Activated CD8-positive, alpha-beta T cell treated with anti-CD3 and anti-CD28 coated beads for 36 hours (primary cell): ENCODE results near the gene PDE6D. TPM values are rescaled to one million over a fixed set of nuclear protein-coding genes. Genes with fewer than 3 reads are reported as not detected.
A peak's percentile ranks its signal among the peaks of the same experiment; 100 is the strongest.

Experiments used
- ATAC-seq: fragments of 200-7000 bp; cut with Tn5 transposase; one replicate; pipeline ENCODE4 v1.10.0; 2021; ENCODE audit warnings: mild to moderate bottlenecking, moderate library complexity
- CTCF ChIA-PET: fragments of 350-600 bp; sonication (Branson Sonifier 250); formaldehyde crosslinking; loops from one replicate; lab custom pipeline; 2021; ENCODE audit warnings: antibody characterized with exemption; lab: Charles Lee
- POLR2A ChIA-PET: fragments of 350-600 bp; sonication (Branson Sonifier 250); formaldehyde crosslinking; loops from one replicate; lab custom pipeline; 2021; ENCODE audit warnings: antibody characterized with exemption; lab: Charles Lee
- DNase-seq: peaks from one replicate; pipeline ENCODE4 v3.0.0-alpha.2; 2020
- H3K27ac Mint-ChIP-seq: one replicate; pipeline ENCODE4 v1.8.0; 2021; ENCODE audit warnings: mild to moderate bottlenecking, mixed read lengths
- H3K27me3 Mint-ChIP-seq: one replicate; pipeline ENCODE4 v1.8.0; 2021; ENCODE audit warnings: mixed read lengths
- H3K36me3 Mint-ChIP-seq: one replicate; pipeline ENCODE4 v1.8.0; 2021; ENCODE audit warnings: low read depth, mixed read lengths
- H3K4me1 Mint-ChIP-seq: one replicate; pipeline ENCODE4 v1.8.0; 2021; ENCODE audit warnings: low read depth, mixed read lengths
- H3K4me3 Mint-ChIP-seq: one replicate; pipeline ENCODE4 v1.8.0; 2021; ENCODE audit warnings: mild to moderate bottlenecking, moderate library complexity, mixed read lengths
- H3K9me3 Mint-ChIP-seq: one replicate; pipeline ENCODE4 v1.8.0; 2021; ENCODE audit warnings: mixed read lengths
- CTCF ChIP-seq: fragments of 200-600 bp; IDR thresholded peaks from one replicate; pipeline ENCODE4 v1.8.0; 2022; ENCODE audit warnings: antibody characterized with exemption, mild to moderate bottlenecking
- intact Hi-C: fragments of 100-400 bp; cut with micrococcal nuclease; formaldehyde crosslinking; loops from one replicate; pipeline ENCODE4 v1.10.0; 2022
- total RNA-seq, 2 experiments: library from RNA; stranded (reverse); gene quantifications; one replicate each; pipeline ENCODE4 v1.2.3, GENCODE V29; 2021

PDE6D gene
- total RNA-seq, 2 experiments from 2014 or later = 22.8 to 23.5 TPM

- peaks cover 8% of the 10 kb centered on the region for H3K4me1 Mint-ChIP-seq
- ChIA-PET POLR2A (interaction anchor here (0.5 to 5.6 kb wide), 6 partner anchors 13 to 221 kb away, joined by 3 to 55 read pairs (median 8); partner anchors contain the start of gene PTMA), CTCF (interaction anchor here (0.7 to 11.1 kb wide), 13 partner anchors 11 to 121 kb away, joined by 3 to 176 read pairs (median 4); partner anchors contain the start of gene PTMA)
- no peaks in the 10 kb centered on the region for H3K36me3 Mint-ChIP-seq
- intact Hi-C loops = no loop called here
- ATAC-seq = no peak
- H3K4me3 Mint-ChIP-seq = no peak overlapping the region
- peaks cover 19% of the 10 kb centered on the region for H3K27me3 Mint-ChIP-seq
- H3K27ac Mint-ChIP-seq = peak overlapping the region; percentile 13
- no peaks in the 10 kb centered on the region for H3K9me3 Mint-ChIP-seq
- no peak for DNase-seq
- no peak for TF ChIP-seq CTCF
Observed at GRCh38 chr2:231684314-231685223, 96.5 kb downstream of the PDE6D start.

- Mint-ChIP-seq H3K27me3 (peaks cover 19% of the 10 kb centered on the region), H3K4me3 (no peak overlapping the region)
- POLR2A ChIA-PET = interaction anchor here (1.5 to 5.6 kb wide), 5 partner anchors 16 to 71 kb away, joined by 5 to 55 read pairs (median 9); partner anchors contain the start of gene PTMA
Observed at GRCh38 chr2:231683292-231684235, 97.5 kb downstream of the PDE6D start.

GRCh38 chr2:231682603-231683291, 98.3 kb downstream of the PDE6D start:
- Mint-ChIP-seq H3K27ac (no peak overlapping the region), H3K9me3 (no peaks in the 10 kb centered on the region), H3K36me3 (no peaks in the 10 kb centered on the region), H3K27me3 (peaks cover 19% of the 10 kb centered on the region), H3K4me3 (no peak overlapping the region), H3K4me1 (peaks cover 9% of the 10 kb centered on the region)
- ChIA-PET CTCF (interaction anchor here (1.0 to 11.1 kb wide), 6 partner anchors 9 to 120 kb away, joined by 3 to 176 read pairs (median 6); no protein-coding TSS in a partner anchor), POLR2A (interaction anchor here (1.7 to 5.6 kb wide), 3 partner anchors 15 to 31 kb away, joined by 5 to 55 read pairs (median 14); partner anchors contain the start of gene PTMA)
- intact Hi-C loops = no loop called here
- no peak for TF ChIP-seq CTCF
- DNase-seq (no peak), ATAC-seq (no peak)

More at GRCh38 chr2:231683292-231684235, 97.5 kb downstream of the PDE6D start:
- CTCF ChIA-PET = interaction anchor here (1.0 to 11.1 kb wide), 9 partner anchors 10 to 120 kb away, joined by 3 to 176 read pairs (median 4); partner anchors contain the start of gene PTMA
- H3K27ac Mint-ChIP-seq = no peak overlapping the region
- no peak for TF ChIP-seq CTCF
- intact Hi-C loops = no loop called here
- H3K4me1 Mint-ChIP-seq = peaks cover 8% of the 10 kb centered on the region
- ATAC-seq (no peak), DNase-seq (no peak)
- no peaks in the 10 kb centered on the region for H3K9me3 Mint-ChIP-seq
- H3K36me3 Mint-ChIP-seq = no peaks in the 10 kb centered on the region

Other genes with a start within 250 kb of the PDE6D start
- gene TEX44, start 188.4 kb downstream of the PDE6D start, total RNA-seq = not detected
- 1,000 to 10,000 TPM; 2,463 to 2,468 TPM for gene PTMA, start 72.8 kb downstream of the PDE6D start, total RNA-seq
- 10 to 100 TPM; 51.3 to 53.6 TPM for gene COPS7B, start 5.2 kb upstream of the PDE6D start, total RNA-seq
- gene NPPC, start 145.1 kb upstream of the PDE6D start, total RNA-seq = 1 to 10 TPM; 3.5 to 4.7 TPM
- gene DIS3L2, start 180.4 kb upstream of the PDE6D start, total RNA-seq = 10 to 100 TPM; 26.5 to 27.2 TPM